ENCODE data around the gene HNF1A. TPM values are rescaled to one million over a fixed set of nuclear protein-coding genes. Genes with fewer than 3 reads are reported as not detected.

The HNF1A gene
- total and polyA plus RNA-seq, 9 of the 15 experiments (the other 6 are each of a cell fraction or from before 2014, with no cell fraction given) = not detected

- no peaks in the 10 kb centered on the region for H3K79me2 ChIP-seq (ENCODE audit: control insufficient read depth, insufficient read depth, low read length)
- FAIRE-seq = no peak
- POLR2A ChIA-PET = interaction anchor here (0.6 kb wide), 1 partner anchor 506 kb away, joined by 4 read pairs; the partner anchor contains the start of gene COQ5
These were observed 56.4 kb downstream of the HNF1A start for GRCh38 chr12:121034616-121035305.

GRCh38 chr12:121036810-121037326 lies 58.5 kb downstream of the HNF1A start:
- in situ Hi-C loops (cut with MboI) = no loop called here
- no peak overlapping the region for H3K27ac ChIP-seq (ENCODE audit: extremely low read depth, low read depth, low read length)

More at GRCh38 chr12:121034616-121035305, 56.4 kb downstream of the HNF1A start:
- intact Hi-C loops (cut with micrococcal nuclease) = no loop called here
- Histone ChIP-seq H3K27me3 (ENCODE audit: control insufficient read depth in 2 of 2, insufficient read depth in 2 of 2, low read length in 2 of 2) (peaks cover 35 to 58% of the 10 kb centered on the region in 2 experiments), H3K4me3 (no peak overlapping the region), H4K20me1 (replicated peaks; ENCODE audit: control insufficient read depth, insufficient read depth, low read length) (no peaks in the 10 kb centered on the region; the same call in 1 of the 2 replicates), H3K27ac (ENCODE audit: extremely low read depth, low read depth, low read length) (no peak overlapping the region), H3K9me1 (ENCODE audit: control insufficient read depth, insufficient read depth, low read length) (no peaks in the 10 kb centered on the region), H3K4me2 (ENCODE audit: insufficient read depth, low read length) (no peak overlapping the region), H3K4me1 (replicated peaks in 1 of 2; ENCODE audit: control insufficient read depth in 2 of 2, insufficient read depth in 2 of 2, low read length in 2 of 2) (peaks cover 0 to 5% of the 10 kb centered on the region in 2 experiments; a peak in 1 of 5 replicates), H2AFZ (ENCODE audit: low read depth, low read length) (no peak overlapping the region), H3K36me3 (ENCODE audit: control insufficient read depth, insufficient read depth, low read length) (no peaks in the 10 kb centered on the region), H3K9me3 (replicated peaks; ENCODE audit: control insufficient read depth, insufficient read depth, low read depth, low read length) (no peaks in the 10 kb centered on the region), H3K9ac (ENCODE audit: insufficient read depth in 1 of 2, low read depth in 2 of 2, low read length in 2 of 2) (no peak overlapping the region)
- CTCF ChIA-PET (ENCODE audit: low intra/inter-chr PET ratio) = no interaction called here
- ATAC-seq (no peak), DNase-seq (ENCODE audit: extremely low read depth in 1 of 4, low spot score in 3 of 4) (no peak)
- WGBS (ENCODE audit: insufficient coverage, low coverage, missing lambda C conversion rate) = 7% methylated on average over 9 of the region's 9 CpGs
- peak; percentile 24; the same call in 1 of the 2 replicates for TF ChIP-seq CBFA2T3 (IDR thresholded peaks at IDR 0.05)
- no peak for TF ChIP-seq ARID1B (IDR thresholded peaks at IDR 0.05)
- no peak for TF ChIP-seq ZFX (CRISPR knock-in tag; IDR thresholded peaks at IDR 0.05)
- in situ Hi-C loops (cut with MboI) = no loop called here
- no TSS peak for BruUV-seq (replicated peaks)

More at GRCh38 chr12:121036810-121037326, 58.5 kb downstream of the HNF1A start:
- Histone ChIP-seq H4K20me1 (replicated peaks; ENCODE audit: control insufficient read depth, insufficient read depth, low read length) (no peaks in the 10 kb centered on the region; the same call in 1 of the 2 replicates), H2AFZ (ENCODE audit: low read depth, low read length) (no peak overlapping the region), H3K27me3 (ENCODE audit: control insufficient read depth in 2 of 2, insufficient read depth in 2 of 2, low read length in 2 of 2) (peaks cover 33 to 55% of the 10 kb centered on the region in 2 experiments), H3K9me1 (ENCODE audit: control insufficient read depth, insufficient read depth, low read length) (no peaks in the 10 kb centered on the region), H3K4me3 (no peak overlapping the region), H3K4me1 (replicated peaks in 1 of 2; ENCODE audit: control insufficient read depth in 2 of 2, insufficient read depth in 2 of 2, low read length in 2 of 2) (peaks cover 0 to 5% of the 10 kb centered on the region in 2 experiments; a peak in 1 of 5 replicates), H3K79me2 (ENCODE audit: control insufficient read depth, insufficient read depth, low read length) (no peaks in the 10 kb centered on the region), H3K9me3 (replicated peaks; ENCODE audit: control insufficient read depth, insufficient read depth, low read depth, low read length) (no peaks in the 10 kb centered on the region), H3K36me3 (ENCODE audit: control insufficient read depth, insufficient read depth, low read length) (no peaks in the 10 kb centered on the region), H3K4me2 (ENCODE audit: insufficient read depth, low read length) (no peak overlapping the region), H3K9ac (ENCODE audit: insufficient read depth in 1 of 2, low read depth in 2 of 2, low read length in 2 of 2) (no peak overlapping the region)
- FAIRE-seq (no peak), DNase-seq (ENCODE audit: extremely low read depth in 1 of 4, low spot score in 3 of 4) (no peak), ATAC-seq (no peak)
- ChIA-PET CTCF (ENCODE audit: low intra/inter-chr PET ratio) (no interaction called here), POLR2A (no interaction called here)
- intact Hi-C loops (cut with micrococcal nuclease) = no loop called here
- BruUV-seq (replicated peaks) = no TSS peak
- TF ChIP-seq POLR2AphosphoS5 (IDR thresholded peaks at IDR 0.05; ENCODE audit: control insufficient read depth, insufficient read depth, low read depth, low read length) = no peak
- TF ChIP-seq STAT6 (CRISPR knock-in tag; IDR thresholded peaks at IDR 0.05) = no peak
- TF ChIP-seq ELK1 (CRISPR knock-in tag; IDR thresholded peaks at IDR 0.05) = no peak
- TF ChIP-seq RBM25 (IDR thresholded peaks at IDR 0.05; ENCODE audit: low read depth, low read length, severe bottlenecking) = peak; percentile 67
- no peak for TF ChIP-seq NR2C2 (CRISPR knock-in tag; IDR thresholded peaks at IDR 0.05)
- TF ChIP-seq NR2C2 (tag; IDR thresholded peaks at IDR 0.05) = no peak
- TF ChIP-seq GABPB2 (CRISPR knock-in tag; conservative IDR thresholded peaks at IDR 0.05) = no peak
- 5% methylated on average over 6 of the region's 6 CpGs for WGBS (ENCODE audit: insufficient coverage, low coverage, missing lambda C conversion rate)

All from K562 (cell line).